Endometrial microvascular endothelial cells (primary cell): ENCODE data around the gene VIPR2. TPM values are rescaled to one million over a fixed set of nuclear protein-coding genes. Genes with fewer than 3 reads are reported as not detected.

Experiments used
- in situ Hi-C: cut with HindIII; loops from 2 replicates; pipeline ENCODE4 v1.10.0; 2017; ENCODE audit warnings: low sequenced_read_pairs, low pct_unique_long_range_greater_than_20kb; ENCODE audit errors: inconsistent ontology term
- total RNA-seq: library from RNA; depleted of rRNA; stranded (reverse); fragments of >200 nt; gene quantifications from one replicate; pipeline ENCODE4 v1.2.3, GENCODE V29; 2015; ENCODE audit errors: inconsistent ontology term

The VIPR2 gene
- total RNA-seq, 1 donor from 2014 or later = not detected

DNA sequence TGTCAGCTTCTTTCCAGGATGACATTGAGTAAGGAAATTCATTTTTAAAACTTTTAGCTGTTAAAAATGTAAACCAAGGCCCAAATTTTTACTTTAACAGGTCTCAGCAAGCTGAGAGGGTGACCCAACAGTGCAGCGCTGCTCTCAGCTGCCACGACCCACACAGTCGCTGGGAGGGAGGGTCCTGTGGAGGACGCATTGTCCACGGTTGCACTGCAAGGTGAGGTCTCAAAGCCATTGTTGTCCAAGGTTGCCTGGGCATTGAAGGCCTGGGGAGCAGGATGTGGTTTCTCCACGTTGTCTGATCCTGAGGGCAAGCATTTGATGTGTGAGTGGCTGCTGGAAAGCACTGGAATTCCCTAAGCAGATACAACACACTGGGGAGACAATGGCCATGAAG, 15.1 kb upstream of the VIPR2 start:
- in situ Hi-C loops = no loop called here

GRCh38 chr7:159158888-159159405, 14.3 kb upstream of the VIPR2 start:
- in situ Hi-C loops = no loop called here

DNA sequence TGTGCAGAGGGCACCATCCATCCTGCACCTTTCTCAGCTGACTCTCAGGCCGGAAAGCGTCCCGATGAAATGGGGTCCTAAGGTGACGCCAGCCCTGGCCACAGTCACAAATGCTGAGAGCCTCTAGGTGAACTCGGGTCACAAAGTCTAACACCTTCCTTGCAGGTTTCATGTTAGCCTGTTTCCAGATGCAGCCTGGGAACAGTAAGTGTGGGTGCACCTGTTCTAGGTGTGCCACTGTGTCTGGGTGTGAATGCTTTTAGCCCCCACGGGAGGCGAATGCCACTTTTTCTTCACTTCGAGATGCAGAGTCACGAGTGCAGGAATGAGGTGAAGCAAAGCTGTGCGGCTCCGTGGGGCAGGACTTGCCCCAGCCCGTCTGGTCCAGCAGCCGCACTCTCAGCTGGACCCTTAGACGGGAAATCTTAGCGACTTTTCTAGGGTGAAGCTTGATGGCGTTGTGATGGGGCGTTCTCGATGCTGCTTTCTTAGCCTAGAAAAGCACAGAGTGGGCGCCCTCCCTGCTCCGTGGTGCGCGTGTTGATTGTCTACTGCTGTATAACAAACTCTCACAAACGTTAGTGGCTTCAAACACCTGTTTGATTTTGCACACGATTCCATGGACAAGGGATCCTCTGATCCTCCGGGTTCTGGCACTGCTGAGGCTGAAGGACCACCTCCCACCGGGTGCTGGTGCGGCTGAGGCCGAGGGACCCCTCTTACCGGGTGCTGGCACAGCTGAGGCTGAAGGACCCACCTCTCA, 13.6 kb upstream of the VIPR2 start:
- in situ Hi-C loops = no loop called here

DNA sequence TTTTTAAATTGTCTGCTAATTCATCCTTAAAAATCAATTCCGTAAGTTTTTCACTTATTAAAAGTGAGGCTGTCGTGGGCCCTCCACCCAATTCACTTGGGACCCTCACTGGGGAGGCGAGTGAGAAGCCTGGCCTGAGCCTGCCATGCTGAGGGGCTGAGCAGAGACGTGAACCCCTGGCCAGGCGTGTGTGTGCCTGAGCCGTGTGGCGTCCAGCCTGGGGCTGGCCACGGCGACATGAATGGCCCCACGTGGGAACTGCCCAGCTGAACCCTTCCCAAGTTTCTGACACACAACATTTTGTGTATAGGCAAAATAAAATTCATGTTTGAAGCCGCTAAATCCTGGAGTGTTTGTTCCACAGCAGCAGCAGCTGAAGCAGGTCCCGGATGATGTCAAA, 13.0 kb upstream of the VIPR2 start:
- in situ Hi-C loops = no loop called here

DNA sequence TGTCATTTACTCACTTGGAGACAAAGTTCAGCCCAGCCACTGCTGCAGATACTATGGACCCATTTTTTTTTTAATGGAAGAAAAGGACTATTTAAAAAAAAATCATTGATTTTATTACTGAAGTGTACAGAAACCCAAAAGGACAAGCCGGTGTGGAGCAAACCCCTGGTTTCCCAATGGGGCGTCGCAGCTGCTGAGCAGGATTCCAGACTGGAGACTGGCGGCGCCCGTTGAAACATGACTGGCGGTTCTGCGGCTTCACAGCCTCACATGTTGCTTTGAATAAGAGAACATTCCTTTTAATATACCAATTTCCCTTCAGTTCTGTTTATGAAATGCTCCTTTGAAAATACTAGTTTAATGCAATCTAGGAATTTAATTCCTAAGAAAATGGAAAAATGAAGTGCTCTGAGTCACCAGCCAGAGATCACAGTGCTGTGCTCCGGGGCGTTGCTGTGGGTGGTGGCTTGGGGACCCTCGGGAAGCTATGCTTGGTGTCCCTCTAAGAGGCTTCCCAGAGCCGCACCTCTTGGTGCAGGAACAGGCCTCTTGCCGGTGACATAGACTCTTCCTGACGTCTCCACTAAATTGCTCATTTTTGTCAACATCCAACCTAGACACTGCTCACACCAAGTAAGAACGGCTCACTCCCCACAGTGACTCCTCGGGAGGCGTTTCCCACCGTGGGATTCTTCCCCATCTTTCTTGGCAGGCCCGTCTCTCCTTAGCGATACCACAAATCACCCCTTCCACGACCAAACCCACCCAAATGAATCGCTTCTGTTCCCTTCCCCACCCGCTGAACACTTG, 12.0 kb upstream of the VIPR2 start:
- in situ Hi-C loops = no loop called here

- in situ Hi-C loops = no loop called here
Observed at GRCh38 chr7:159155410-159155809, 10.7 kb upstream of the VIPR2 start.

- in situ Hi-C loops = no loop called here
Observed at GRCh38 chr7:159154243-159154642, 9.6 kb upstream of the VIPR2 start.

DNA sequence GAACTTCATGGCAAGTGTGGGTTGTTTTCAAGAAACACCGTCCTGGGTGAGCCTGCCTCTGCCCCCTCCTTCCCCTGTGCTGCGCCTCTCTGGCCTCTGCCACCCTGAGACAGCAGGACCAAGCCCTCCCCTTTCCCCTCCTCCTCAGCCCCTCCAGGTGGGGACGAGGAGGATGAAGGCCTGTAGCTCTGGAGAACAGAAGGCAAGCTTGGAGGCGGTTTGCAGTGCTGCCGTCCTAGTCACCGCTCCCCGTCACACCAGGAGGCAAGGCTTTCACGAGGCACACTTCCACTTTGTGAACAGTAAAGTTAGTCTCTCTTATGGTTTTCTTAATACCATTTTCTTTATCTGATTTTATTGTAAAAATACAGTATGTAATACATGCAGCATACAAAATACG, 8.8 kb upstream of the VIPR2 start:
- in situ Hi-C loops = no loop called here

DNA sequence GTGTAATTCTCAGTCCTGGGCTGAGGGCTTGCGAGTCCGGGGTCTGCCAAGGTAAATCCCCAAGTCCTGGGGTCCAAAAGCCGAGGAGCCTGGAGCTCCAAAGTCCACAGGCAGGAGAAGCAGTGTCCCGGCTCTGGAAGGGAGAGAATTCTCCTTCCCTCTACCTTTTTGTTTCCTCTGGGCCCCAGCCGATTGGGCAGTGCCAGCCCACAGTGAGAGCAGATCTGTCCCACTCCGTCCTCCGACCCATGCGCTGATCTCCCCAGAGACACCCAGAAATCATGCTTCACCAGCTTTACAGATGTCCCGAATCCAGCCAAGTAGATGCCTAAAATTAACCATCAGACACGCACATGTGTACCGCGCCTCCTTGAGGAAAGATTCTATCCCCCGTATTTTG, 8.1 kb upstream of the VIPR2 start:
- in situ Hi-C loops = no loop called here

GRCh38 chr7:159151231-159151630, 6.6 kb upstream of the VIPR2 start:
- in situ Hi-C loops = no loop called here

DNA sequence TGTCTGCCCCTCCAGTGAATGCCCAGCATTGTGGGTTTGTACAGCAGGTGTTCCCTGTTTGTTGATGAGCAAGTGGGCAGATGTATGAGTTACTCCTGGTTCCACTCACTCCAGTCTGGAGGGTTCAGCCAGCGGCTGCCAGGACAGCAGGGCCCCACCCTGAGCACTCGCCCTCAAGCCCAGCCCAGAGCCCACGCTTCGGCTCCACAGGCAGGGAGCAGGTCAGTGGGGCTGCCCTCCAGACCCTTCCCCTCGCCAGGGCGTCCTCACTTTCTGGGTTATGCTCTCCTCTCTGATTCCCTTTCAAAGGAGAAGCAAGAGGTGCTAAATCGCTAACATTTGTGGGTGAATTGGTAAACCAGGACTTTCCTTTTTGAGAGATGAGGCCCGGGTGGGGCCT, 4.8 kb upstream of the VIPR2 start:
- in situ Hi-C loops = no loop called here

DNA sequence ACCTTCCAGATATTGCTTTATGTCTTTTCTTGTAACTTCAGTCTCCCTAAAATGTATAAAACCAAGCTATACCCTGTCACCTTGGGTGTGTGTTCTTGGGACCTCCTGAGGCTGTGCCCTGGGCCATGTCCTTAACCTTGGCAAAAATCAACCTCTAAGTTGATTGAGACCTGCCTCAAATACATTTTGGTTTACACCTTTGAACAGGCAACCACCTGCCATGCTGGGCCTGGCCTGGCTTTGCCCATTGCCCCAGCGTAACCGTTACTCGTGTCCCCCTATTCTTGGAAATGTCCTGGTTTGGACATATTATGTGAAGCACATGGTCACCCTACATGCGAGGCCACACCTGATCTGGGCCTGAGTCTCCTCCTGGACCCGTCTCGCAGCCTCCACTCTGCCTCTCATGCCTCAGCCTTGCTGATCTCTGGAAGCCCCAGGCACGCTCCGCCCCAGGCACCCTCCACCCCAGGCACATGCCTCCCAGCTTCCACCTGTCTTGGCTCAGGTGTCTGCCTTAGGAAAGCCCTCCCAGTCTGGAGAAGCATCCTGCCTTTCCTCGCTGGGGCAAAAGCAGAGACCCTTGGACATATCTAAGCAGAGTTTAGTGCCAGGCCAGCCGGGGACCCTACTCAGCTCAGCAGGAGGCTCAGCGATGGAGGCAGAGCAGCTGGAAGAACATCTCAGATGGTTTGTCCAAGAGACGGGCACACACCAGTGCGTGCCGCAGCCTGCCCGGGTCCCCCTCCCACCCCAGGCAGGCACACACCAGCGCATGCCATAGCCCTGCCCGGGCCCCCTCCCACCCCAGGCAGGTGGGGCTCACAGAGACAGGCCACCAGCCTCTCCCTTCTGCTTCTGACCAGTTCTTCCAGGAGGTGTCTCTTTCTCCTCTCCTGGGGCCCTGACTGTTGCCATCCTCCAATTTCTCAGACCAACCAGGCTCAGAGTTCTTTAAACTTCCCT, 4.0 kb upstream of the VIPR2 start:
- in situ Hi-C loops = no loop called here

DNA sequence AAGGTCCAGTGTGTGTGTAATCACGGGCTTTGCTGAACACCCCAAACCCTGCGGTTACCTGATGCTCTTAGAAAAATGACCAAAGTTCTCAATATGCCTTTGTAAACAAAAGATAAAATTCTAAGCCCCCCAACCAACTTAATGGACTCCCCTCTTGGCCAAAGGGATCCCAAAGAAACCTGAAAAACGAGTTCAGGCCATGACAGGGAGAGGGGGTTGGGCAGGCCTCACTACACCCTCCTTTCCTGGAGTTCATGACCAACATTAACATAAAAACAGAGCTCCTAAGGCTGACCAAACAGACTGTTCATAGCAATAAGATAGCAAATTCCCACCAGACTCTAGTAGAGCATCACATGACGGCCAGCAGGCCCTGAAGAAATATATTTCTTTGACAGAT, 3.0 kb upstream of the VIPR2 start:
- in situ Hi-C loops = no loop called here

DNA sequence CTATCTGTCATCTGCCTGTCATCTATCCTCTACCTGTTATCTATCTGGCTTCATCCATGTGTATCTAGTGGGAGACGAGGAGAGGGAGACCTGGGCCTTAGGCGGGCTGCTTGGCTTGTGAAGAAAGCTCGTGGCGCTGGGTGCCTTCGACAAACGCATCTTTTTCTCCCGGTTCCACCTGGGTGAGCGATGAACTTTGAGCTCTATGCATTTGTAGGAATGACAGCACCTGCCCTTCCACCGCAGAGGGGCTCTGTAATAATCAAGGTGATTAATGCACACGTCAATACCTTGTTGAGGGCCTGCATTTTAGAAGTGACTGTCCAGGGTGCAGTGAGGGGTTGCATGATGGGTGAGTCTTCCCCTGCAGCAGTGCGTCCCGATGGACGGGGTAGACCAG, 2.6 kb upstream of the VIPR2 start:
- in situ Hi-C loops = no loop called here

- in situ Hi-C loops = no loop called here
Observed at GRCh38 chr7:159146084-159146858, 1.6 kb upstream of the VIPR2 start.

- in situ Hi-C loops = no loop called here
Observed at GRCh38 chr7:159145490-159145855, 806 bp upstream of the VIPR2 start.

DNA sequence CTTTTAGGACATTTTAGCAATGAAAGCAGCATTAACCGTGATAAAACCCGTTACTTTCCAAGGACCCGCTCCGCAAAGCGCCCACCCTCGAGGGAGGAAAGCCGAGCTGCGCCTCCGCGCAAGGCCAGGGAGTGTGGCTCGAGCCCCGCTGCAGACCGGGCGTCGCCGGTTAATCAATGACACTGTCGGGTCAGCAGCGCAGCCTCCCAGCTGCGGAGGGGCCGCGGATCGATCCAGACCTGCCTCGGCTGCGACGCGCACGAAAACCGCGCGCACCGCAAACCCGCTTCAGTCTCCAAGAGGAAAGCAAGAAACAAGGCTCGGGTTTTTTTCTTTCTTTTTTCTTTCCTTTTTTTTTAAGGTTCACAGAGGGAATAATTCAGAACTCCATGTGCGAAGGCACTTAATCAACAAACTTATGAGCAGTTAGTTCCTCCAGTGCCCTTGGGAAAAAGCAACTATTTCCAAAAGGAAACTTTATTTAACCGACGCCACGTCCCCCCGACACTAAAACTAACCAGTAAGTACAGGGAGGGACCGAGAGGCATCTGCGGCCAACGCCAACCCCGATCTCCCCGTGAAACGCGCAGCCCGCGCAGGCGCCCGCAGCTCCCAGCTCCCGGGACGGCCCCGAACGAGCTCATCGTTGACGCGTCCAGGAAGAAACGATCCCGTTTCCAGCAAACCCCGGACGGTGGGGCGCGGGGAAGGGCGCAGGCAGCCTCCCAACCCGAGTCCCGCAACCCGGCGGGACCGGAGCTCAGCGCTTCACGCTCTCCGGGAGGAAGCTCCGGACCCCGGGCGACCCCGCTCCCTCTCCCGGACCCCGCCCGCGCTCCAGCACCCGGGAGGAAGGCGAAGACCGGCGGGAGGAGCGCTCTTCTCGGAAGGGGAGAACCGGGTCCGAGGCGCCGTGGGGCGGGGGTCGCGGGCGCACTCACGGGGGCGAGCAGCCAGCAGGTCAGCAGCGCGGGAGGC, 598 bp downstream of the VIPR2 start:
- in situ Hi-C loops = no loop called here
